ENCODE data around the gene CTNS. TPM values are rescaled to one million over a fixed set of nuclear protein-coding genes. Genes with fewer than 3 reads are reported as not detected.

CTNS gene
- total RNA-seq, 4 donors from 2014 or later = 10.8 to 17.8 (median 13.8) TPM

- no peak for TF ChIP-seq CTCF (IDR thresholded peaks at IDR 0.05)
- intact Hi-C loops (cut with DNase I; ENCODE audit: low total_unique reads) = no loop called here
- H3K27me3 ChIP-seq = no peaks in the 10 kb centered on the region
- H3K9me3 ChIP-seq = no peaks in the 10 kb centered on the region
- peaks cover 0 to 7% of the 10 kb centered on the region in 2 donors for H3K4me1 ChIP-seq
- no peak overlapping the region for H3K27ac ChIP-seq
- no peaks in the 10 kb centered on the region for H3K36me3 ChIP-seq
- no peak overlapping the region for H3K4me3 ChIP-seq
- DNase-seq = no peak
Observed at GRCh38 chr17:3672571-3672970, 36.0 kb downstream of the CTNS start.

GRCh38 chr17:3675886-3676285 lies 39.3 kb downstream of the CTNS start:
- Histone ChIP-seq H3K27me3 (no peaks in the 10 kb centered on the region), H3K4me3 (no peak overlapping the region), H3K36me3 (no peaks in the 10 kb centered on the region), H3K4me1 (no peaks in the 10 kb centered on the region), H3K9me3 (no peaks in the 10 kb centered on the region), H3K27ac (no peak overlapping the region)
- intact Hi-C loops (cut with DNase I; ENCODE audit: low total_unique reads) = no loop called here
- DNase-seq = no peak
- TF ChIP-seq POLR2A (IDR thresholded peaks at IDR 0.05) (no peak), CTCF (IDR thresholded peaks at IDR 0.05) (no peak)

GRCh38 chr17:3678095-3678820 lies 41.7 kb downstream of the CTNS start:
- H3K27me3 ChIP-seq = no peaks in the 10 kb centered on the region
- TF ChIP-seq POLR2A (IDR thresholded peaks at IDR 0.05) = no peak
- TF ChIP-seq CTCF (IDR thresholded peaks at IDR 0.05) = no peak

GRCh38 chr17:3678821-3679530 lies 42.4 kb downstream of the CTNS start:
- no peaks in the 10 kb centered on the region for H3K27me3 ChIP-seq
- no peak for TF ChIP-seq POLR2A (IDR thresholded peaks at IDR 0.05)
- no peaks in the 10 kb centered on the region for H3K9me3 ChIP-seq
- intact Hi-C loops (cut with DNase I; ENCODE audit: low total_unique reads) = no loop called here
- no peaks in the 10 kb centered on the region for H3K4me1 ChIP-seq
- no peak overlapping the region for H3K4me3 ChIP-seq
- no peak for DNase-seq
- H3K27ac ChIP-seq = no peak overlapping the region
- H3K36me3 ChIP-seq = no peaks in the 10 kb centered on the region

More at GRCh38 chr17:3678095-3678820, 41.7 kb downstream of the CTNS start:
- Histone ChIP-seq H3K9me3 (no peaks in the 10 kb centered on the region), H3K36me3 (no peaks in the 10 kb centered on the region), H3K4me1 (no peaks in the 10 kb centered on the region), H3K27ac (no peak overlapping the region), H3K4me3 (no peak overlapping the region)
- intact Hi-C loops (cut with DNase I; ENCODE audit: low total_unique reads) = no loop called here
- no peak for DNase-seq

- Histone ChIP-seq H3K27me3 (no peaks in the 10 kb centered on the region), H3K27ac (no peak overlapping the region), H3K4me1 (no peaks in the 10 kb centered on the region), H3K9me3 (no peaks in the 10 kb centered on the region), H3K36me3 (no peaks in the 10 kb centered on the region), H3K4me3 (no peak overlapping the region)
- TF ChIP-seq CTCF (IDR thresholded peaks at IDR 0.05) (no peak), POLR2A (IDR thresholded peaks at IDR 0.05) (no peak)
- intact Hi-C loops (cut with DNase I; ENCODE audit: low total_unique reads) = no loop called here
- no peak for DNase-seq
Observed at GRCh38 chr17:3679531-3680126, 43.1 kb downstream of the CTNS start.

All from uterus (tissue), 4 donors.